IMR-90 (cell line): ENCODE data around the gene PLXNB1. TPM values are rescaled to one million over a fixed set of nuclear protein-coding genes. Genes with fewer than 3 reads are reported as not detected.

Experiments used
- ATAC-seq: fragments of 200-7000 bp; cut with Tn5 transposase; 2 replicates; pipeline ENCODE4 v1.9.1; 2020; ENCODE audit warnings: low read depth, mild to moderate bottlenecking, moderate library complexity
- BruUV-seq: library from RNA; stranded (reverse); fragments of 400-500 nt; replicated peaks from 2 replicates; lab custom pipeline; 2021; lab: Mats Ljungman, UMichigan
- CTCF ChIA-PET: fragments of 300-600 bp; formaldehyde crosslinking; extraction: SDS; loops from one replicate; lab custom pipeline; 2021; ENCODE audit warnings: antibody characterized with exemption; lab: Yijun Ruan, JAX
- POLR2A ChIA-PET: fragments of 300-600 bp; sonication (Branson Sonifier 250); formaldehyde crosslinking; loops from one replicate; lab custom pipeline; 2022; ENCODE audit warnings: antibody characterized with exemption; ENCODE audit not compliant: unreplicated experiment; lab: Charles Lee
- DNase-seq: peaks from one replicate; pipeline ENCODE4 v3.0.0; 2013
- H2AFZ ChIP-seq: replicated peaks from 2 replicates; pipeline ENCODE3; 2013; ENCODE audit warnings: low read length, mild to moderate bottlenecking; ENCODE audit not compliant: poor library complexity
- H2AK5ac ChIP-seq: 2 replicates; pipeline ENCODE4 v1.6.1; 2013; ENCODE audit warnings: low read depth, low read length, inconsistent platforms
- H2AK9ac ChIP-seq: replicated peaks from 2 replicates; pipeline ENCODE3; 2013; ENCODE audit warnings: mild to moderate bottlenecking, low read depth, low read length, moderate library complexity; ENCODE audit not compliant: poor library complexity
- H2BK120ac ChIP-seq: 2 replicates; pipeline ENCODE4 v1.6.1; 2013; ENCODE audit warnings: low read depth, low read length, inconsistent platforms
- H2BK15ac ChIP-seq: 3 replicates; pipeline ENCODE4 v1.6.1; 2013; ENCODE audit warnings: low read depth, low read length, inconsistent platforms
- H2BK20ac ChIP-seq: 2 replicates; pipeline ENCODE4 v1.6.1; 2013; ENCODE audit warnings: low read depth, mild to moderate bottlenecking, inconsistent platforms, low read length, moderate library complexity
- H2BK5ac ChIP-seq: 2 replicates; pipeline ENCODE4 v1.6.1; 2013; ENCODE audit warnings: mild to moderate bottlenecking, low read depth, low read length, inconsistent platforms; ENCODE audit not compliant: poor library complexity, severe bottlenecking
- H3K14ac ChIP-seq: replicated peaks from 2 replicates; pipeline ENCODE4 v1.6.1; 2013; ENCODE audit warnings: low read depth, low read length, inconsistent platforms
- H3K18ac ChIP-seq: 2 replicates; pipeline ENCODE4 v1.6.1; 2013; ENCODE audit warnings: low read depth, low read length, control low read depth
- H3K23ac ChIP-seq: 2 replicates; pipeline ENCODE4 v1.6.1; 2013; ENCODE audit warnings: low read depth, low read length, inconsistent platforms
- H3K27ac ChIP-seq: 2 replicates; pipeline ENCODE4 v1.5.1; 2013; ENCODE audit warnings: mild to moderate bottlenecking, control low read depth, low read length; ENCODE audit not compliant: insufficient read depth
- H3K27me3 ChIP-seq: 2 replicates; pipeline ENCODE4 v1.6.1; 2013; ENCODE audit warnings: low read length; ENCODE audit not compliant: control insufficient read depth, insufficient read depth
- H3K36me3 ChIP-seq: 2 replicates; pipeline ENCODE4 v1.6.1; 2013; ENCODE audit warnings: low read length, mixed read lengths; ENCODE audit not compliant: control insufficient read depth, insufficient read depth
- H3K4ac ChIP-seq: 2 replicates; pipeline ENCODE4 v1.6.1; 2013; ENCODE audit warnings: low read depth, low read length, inconsistent platforms
- H3K4me1 ChIP-seq: 2 replicates; pipeline ENCODE4 v1.6.1; 2013; ENCODE audit warnings: low read length, mixed read lengths; ENCODE audit not compliant: control insufficient read depth, insufficient read depth
- H3K4me2 ChIP-seq: 2 replicates; pipeline ENCODE4 v1.6.1; 2013; ENCODE audit warnings: low read depth, mild to moderate bottlenecking, control low read depth, low read length, moderate library complexity
- H3K4me3 ChIP-seq: 2 replicates; pipeline ENCODE4 v1.5.1; 2013; ENCODE audit warnings: low read depth, mild to moderate bottlenecking, control low read depth, low read length, moderate library complexity; ENCODE audit not compliant: insufficient read depth
- H3K56ac ChIP-seq: 2 replicates; pipeline ENCODE4 v1.6.1; 2013; ENCODE audit warnings: low read length, inconsistent platforms; ENCODE audit not compliant: insufficient read depth; ENCODE audit errors: extremely low read depth
- H3K79me1 ChIP-seq, 2 experiments: 2 replicates each; pipeline ENCODE4 v1.6.1; 2013; ENCODE audit warnings: low read length in 2 of 2, inconsistent platforms in 1 of 2, low read depth in 1 of 2
- H3K9ac ChIP-seq: 2 replicates; pipeline ENCODE4 v1.6.1; 2013; ENCODE audit warnings: low read depth, low read length, control low read depth
- H3K9me1 ChIP-seq: 2 replicates; pipeline ENCODE4 v1.6.1; 2013; ENCODE audit warnings: low read length, inconsistent platforms; ENCODE audit not compliant: insufficient read depth
- H3K9me3 ChIP-seq: 2 replicates; pipeline ENCODE4 v1.6.1; 2013; ENCODE audit warnings: low read length; ENCODE audit not compliant: control insufficient read depth, insufficient read depth
- H4K20me1 ChIP-seq: 2 replicates; pipeline ENCODE4 v1.6.1; 2013; ENCODE audit warnings: low read length, inconsistent platforms; ENCODE audit not compliant: insufficient read depth
- H4K5ac ChIP-seq: 2 replicates; pipeline ENCODE4 v1.6.1; 2013; ENCODE audit warnings: mild to moderate bottlenecking, low read depth, low read length, control low read depth
- H4K8ac ChIP-seq, 2 experiments: 2 replicates each; pipeline ENCODE4 v1.6.1; 2013; ENCODE audit warnings: low read depth in 2 of 2, low read length in 2 of 2, control low read depth in 1 of 2, inconsistent platforms in 1 of 2
- H4K91ac ChIP-seq: 2 replicates; pipeline ENCODE4 v1.6.1; 2013; ENCODE audit warnings: low read depth, low read length, inconsistent platforms; ENCODE audit not compliant: insufficient read depth
- BHLHE40 ChIP-seq: fragments of 150-350 bp; IDR thresholded peaks from 2 replicates; pipeline ENCODE4 v1.6.1; 2016; ENCODE audit warnings: mild to moderate bottlenecking, low read depth, low read length
- CEBPB ChIP-seq: IDR thresholded peaks from 2 replicates; pipeline ENCODE4 v1.6.1; 2012; ENCODE audit warnings: low read depth, low read length, improper control_type of control experiment
- CHD1 ChIP-seq: IDR thresholded peaks from 2 replicates; pipeline ENCODE4 v1.6.1; 2012; ENCODE audit warnings: low read depth, low read length, improper control_type of control experiment
- FOS ChIP-seq: fragments of 150-350 bp; IDR thresholded peaks from 2 replicates; pipeline ENCODE4 v1.6.1; 2016; ENCODE audit warnings: low read depth, low read length
- MAFK ChIP-seq: IDR thresholded peaks from 2 replicates; pipeline ENCODE4 v1.6.1; 2012; ENCODE audit warnings: low read depth, low read length, improper control_type of control experiment
- MAZ ChIP-seq: IDR thresholded peaks from 2 replicates; pipeline ENCODE4 v1.6.1; 2012; ENCODE audit warnings: low read depth, mild to moderate bottlenecking, low read length, improper control_type of control experiment, moderate library complexity, borderline replicate concordance
- MXI1 ChIP-seq: IDR thresholded peaks from 2 replicates; pipeline ENCODE4 v1.6.1; 2012; ENCODE audit warnings: low read depth, mild to moderate bottlenecking, low read length, moderate library complexity, borderline replicate concordance
- NFE2L2 ChIP-seq: fragments of 150-350 bp; IDR thresholded peaks from 2 replicates; pipeline ENCODE4 v1.6.1; 2016; ENCODE audit warnings: low read depth, mild to moderate bottlenecking, low read length
- POLR2A ChIP-seq: IDR thresholded peaks from 2 replicates; pipeline ENCODE4 v1.6.1; 2012; ENCODE audit warnings: mild to moderate bottlenecking, low read depth, low read length
- RAD21 ChIP-seq: IDR thresholded peaks from 2 replicates; pipeline ENCODE4 v1.6.1; 2012; ENCODE audit warnings: low read length, improper control_type of control experiment
- RCOR1 ChIP-seq: IDR thresholded peaks from 2 replicates; pipeline ENCODE4 v1.6.1; 2012; ENCODE audit warnings: mild to moderate bottlenecking, low read length, improper control_type of control experiment; ENCODE audit not compliant: insufficient replicate concordance
- RFX5 ChIP-seq: IDR thresholded peaks from 2 replicates; pipeline ENCODE4 v1.8.0; 2012; ENCODE audit warnings: low read depth, mild to moderate bottlenecking, low read length, moderate library complexity
- SMC3 ChIP-seq: fragments of 150-350 bp; IDR thresholded peaks from 2 replicates; pipeline ENCODE4 v1.6.1; 2016; ENCODE audit warnings: low read depth, mild to moderate bottlenecking, antibody characterized with exemption, low read length, moderate library complexity
- WGBS, 2 experiments: methylation state at CpG; one replicate each; pipeline versions ENCODE4 v1.1.5 to v1.1.7; 2013; ENCODE audit warnings: missing lambda C conversion rate in 2 of 2; ENCODE audit not compliant: insufficient read length in 1 of 2; ENCODE audit errors: extremely low coverage in 2 of 2; 5-methylcytosine and 5-hydroxymethylcytosine counted together
- dilution Hi-C: fragments of 300-500 bp; cut with HindIII; formaldehyde crosslinking; loops from one replicate; pipeline ENCODE4 v1.14.3; 2018; ENCODE audit warnings: low sequenced_read_pairs; ENCODE audit not compliant: unreplicated experiment
- in situ Hi-C: fragments of 300-500 bp; cut with MboI; formaldehyde crosslinking; loops from 3 replicates; pipeline ENCODE4 v1.14.3; 2019; ENCODE audit warnings: low sequenced_read_pairs, inconsistent platforms, mixed read lengths
- intact Hi-C: fragments of 100-400 bp; cut with micrococcal nuclease; formaldehyde crosslinking; loops from 2 replicates; pipeline ENCODE4 v1.10.0; 2022
- polyA plus RNA-seq, 3 experiments: library from polyadenylated mRNA; depleted of rRNA; stranded (reverse); fragments of >200 nt; gene quantifications; 2 replicates each; pipeline ENCODE4 v1.2.3, GENCODE V29; 2012; ENCODE audit warnings: low replicate concordance in 1 of 3
- total RNA-seq: library from RNA; depleted of rRNA; stranded (reverse); fragments of >200 nt; gene quantifications from 2 replicates; pipeline ENCODE4 v1.2.3, GENCODE V29; 2012
- TF ChIP-seq, protein P1 (sequence below): conservative IDR thresholded peaks from 2 replicates; pipeline ENCODE4 v1.5.1; 2012; ENCODE audit warnings: mild to moderate bottlenecking, low read depth, low read length, improper control_type of control experiment
- TF ChIP-seq, protein P2 (sequence below): fragments of 150-350 bp; IDR thresholded peaks from 2 replicates; pipeline ENCODE4 v1.6.1; 2016; ENCODE audit warnings: low read depth, mild to moderate bottlenecking, low read length, moderate library complexity, borderline replicate concordance
- TF ChIP-seq, protein P3 (sequence below): fragments of 150-350 bp; IDR thresholded peaks from 2 replicates; pipeline ENCODE4 v1.6.1; 2017; ENCODE audit warnings: mild to moderate bottlenecking, antibody characterized with exemption, low read length, low read depth

The PLXNB1 gene
- total and polyA plus RNA-seq, 2 of the 4 experiments (the other 2 are of a cell fraction), result 5.2 to 25.3 TPM

DNA sequence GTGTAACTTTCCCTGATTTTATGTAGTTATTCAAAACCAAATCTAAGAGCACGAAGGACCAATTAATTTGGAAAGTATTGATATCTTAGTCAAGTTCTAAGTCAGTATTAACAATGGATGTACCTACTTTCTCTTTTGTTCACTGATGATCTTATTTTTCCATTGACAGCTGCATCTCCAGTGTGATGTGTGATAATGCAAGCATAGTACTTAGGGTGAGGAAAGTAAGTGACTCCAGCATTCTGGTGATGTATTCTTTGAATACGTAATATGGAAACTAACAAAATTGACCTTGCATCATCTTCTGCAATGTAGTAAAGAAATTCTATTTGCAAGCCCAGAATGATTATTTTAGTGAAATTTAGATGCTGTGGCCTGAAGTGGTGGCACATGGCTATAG is 35.5 kb downstream of the PLXNB1 start:
- Histone ChIP-seq H3K36me3 (no peaks in the 10 kb centered on the region), H2AK5ac (no peak overlapping the region), H3K9ac (no peak overlapping the region), H2AFZ (no peak overlapping the region), H3K14ac (no peak overlapping the region), H3K18ac (no peak overlapping the region), H2BK120ac (no peak overlapping the region), H2BK20ac (no peak overlapping the region), H3K23ac (no peak overlapping the region), H2AK9ac (no peak overlapping the region), H4K91ac (no peak overlapping the region), H3K4ac (no peak overlapping the region), H3K9me3 (no peaks in the 10 kb centered on the region), H3K9me1 (no peaks in the 10 kb centered on the region), H4K8ac (no peak overlapping the region), H2BK5ac (no peak overlapping the region), H4K5ac (no peak overlapping the region), H2BK15ac (no peak overlapping the region), H3K79me1 (no peaks in the 10 kb centered on the region), H4K20me1 (no peaks in the 10 kb centered on the region), H3K27ac (no peak overlapping the region), H3K27me3 (peaks cover 14% of the 10 kb centered on the region), H3K4me2 (no peak overlapping the region), H3K4me3 (no peak overlapping the region), H3K56ac (no peak overlapping the region), H3K4me1 (no peaks in the 10 kb centered on the region)
- dilution Hi-C loops, result no loop called here
- DNase-seq (no peak), ATAC-seq (no peak)
- CTCF ChIA-PET, result no interaction called here
- no peak for TF ChIP-seq RCOR1
- TF ChIP-seq MAFK, result no peak
- TF ChIP-seq MAZ, result no peak
- TF ChIP-seq, protein P1, sequence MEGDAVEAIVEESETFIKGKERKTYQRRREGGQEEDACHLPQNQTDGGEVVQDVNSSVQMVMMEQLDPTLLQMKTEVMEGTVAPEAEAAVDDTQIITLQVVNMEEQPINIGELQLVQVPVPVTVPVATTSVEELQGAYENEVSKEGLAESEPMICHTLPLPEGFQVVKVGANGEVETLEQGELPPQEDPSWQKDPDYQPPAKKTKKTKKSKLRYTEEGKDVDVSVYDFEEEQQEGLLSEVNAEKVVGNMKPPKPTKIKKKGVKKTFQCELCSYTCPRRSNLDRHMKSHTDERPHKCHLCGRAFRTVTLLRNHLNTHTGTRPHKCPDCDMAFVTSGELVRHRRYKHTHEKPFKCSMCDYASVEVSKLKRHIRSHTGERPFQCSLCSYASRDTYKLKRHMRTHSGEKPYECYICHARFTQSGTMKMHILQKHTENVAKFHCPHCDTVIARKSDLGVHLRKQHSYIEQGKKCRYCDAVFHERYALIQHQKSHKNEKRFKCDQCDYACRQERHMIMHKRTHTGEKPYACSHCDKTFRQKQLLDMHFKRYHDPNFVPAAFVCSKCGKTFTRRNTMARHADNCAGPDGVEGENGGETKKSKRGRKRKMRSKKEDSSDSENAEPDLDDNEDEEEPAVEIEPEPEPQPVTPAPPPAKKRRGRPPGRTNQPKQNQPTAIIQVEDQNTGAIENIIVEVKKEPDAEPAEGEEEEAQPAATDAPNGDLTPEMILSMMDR, result no peak
- TF ChIP-seq, protein P2, sequence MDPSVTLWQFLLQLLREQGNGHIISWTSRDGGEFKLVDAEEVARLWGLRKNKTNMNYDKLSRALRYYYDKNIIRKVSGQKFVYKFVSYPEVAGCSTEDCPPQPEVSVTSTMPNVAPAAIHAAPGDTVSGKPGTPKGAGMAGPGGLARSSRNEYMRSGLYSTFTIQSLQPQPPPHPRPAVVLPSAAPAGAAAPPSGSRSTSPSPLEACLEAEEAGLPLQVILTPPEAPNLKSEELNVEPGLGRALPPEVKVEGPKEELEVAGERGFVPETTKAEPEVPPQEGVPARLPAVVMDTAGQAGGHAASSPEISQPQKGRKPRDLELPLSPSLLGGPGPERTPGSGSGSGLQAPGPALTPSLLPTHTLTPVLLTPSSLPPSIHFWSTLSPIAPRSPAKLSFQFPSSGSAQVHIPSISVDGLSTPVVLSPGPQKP, result no peak
- TF ChIP-seq NFE2L2, result no peak
- TF ChIP-seq, protein P3, sequence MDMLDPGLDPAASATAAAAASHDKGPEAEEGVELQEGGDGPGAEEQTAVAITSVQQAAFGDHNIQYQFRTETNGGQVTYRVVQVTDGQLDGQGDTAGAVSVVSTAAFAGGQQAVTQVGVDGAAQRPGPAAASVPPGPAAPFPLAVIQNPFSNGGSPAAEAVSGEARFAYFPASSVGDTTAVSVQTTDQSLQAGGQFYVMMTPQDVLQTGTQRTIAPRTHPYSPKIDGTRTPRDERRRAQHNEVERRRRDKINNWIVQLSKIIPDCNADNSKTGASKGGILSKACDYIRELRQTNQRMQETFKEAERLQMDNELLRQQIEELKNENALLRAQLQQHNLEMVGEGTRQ, result no peak
- TF ChIP-seq CEBPB, result no peak
- TF ChIP-seq CHD1, result no peak
- no peak for TF ChIP-seq RAD21
- TF ChIP-seq MXI1, result no peak
- TF ChIP-seq BHLHE40, result no peak
- no peak for TF ChIP-seq RFX5
- no peak for TF ChIP-seq POLR2A
- TF ChIP-seq SMC3, result no peak
- no peak for TF ChIP-seq FOS
- in situ Hi-C loops, result no loop called here
- BruUV-seq, result no TSS peak
- POLR2A ChIA-PET, result no interaction called here
- WGBS, 2 experiments, result no CpG with 5 or more reads among the region's 2 CpGs
- intact Hi-C loops, result no loop called here
